Caco-2 (cell line): ENCODE data around the gene MGLL. TPM values are rescaled to one million over a fixed set of nuclear protein-coding genes. Genes with fewer than 3 reads are reported as not detected.

Experiments used
- BruUV-seq: library from RNA; stranded (reverse); fragments of 400-500 nt; replicated peaks from 2 replicates; lab custom pipeline; 2021; lab: Mats Ljungman, UMichigan
- CTCF ChIA-PET: fragments of 300-600 bp; sonication (Branson Sonifier 250); formaldehyde crosslinking; loops from one replicate; lab custom pipeline; 2022; ENCODE audit warnings: antibody characterized with exemption; lab: Charles Lee
- POLR2A ChIA-PET: fragments of 300-600 bp; sonication (Branson Sonifier 250); formaldehyde crosslinking; loops from one replicate; lab custom pipeline; 2022; ENCODE audit warnings: antibody characterized with exemption; lab: Charles Lee
- DNase-seq, 2 experiments: peaks; one replicate each; pipeline versions ENCODE4 v3.0.0 to v3.0.0-alpha.2; 2020 to 2022
- H3K27me3 ChIP-seq: replicated peaks from 2 replicates; pipeline ENCODE4 v1.6.0; 2011; ENCODE audit warnings: low read length; ENCODE audit not compliant: control insufficient read depth, insufficient read depth
- H3K36me3 ChIP-seq: 2 replicates; pipeline ENCODE4 v1.5.1; 2011; ENCODE audit warnings: low read length; ENCODE audit not compliant: control insufficient read depth, insufficient read depth
- H3K4me1 ChIP-seq: fragments of 250-450 bp; sonication (Bioruptor Pico); 2 replicates; pipeline ENCODE4 v1.5.1; 2020; ENCODE audit warnings: mild to moderate bottlenecking
- H3K4me3 ChIP-seq: 2 replicates; pipeline ENCODE4 v1.5.1; 2011; ENCODE audit warnings: low read depth, mild to moderate bottlenecking, control low read depth, low read length
- H3K9me3 ChIP-seq: fragments of 250-450 bp; sonication (Bioruptor Pico); 2 replicates; pipeline ENCODE4 v1.5.1; 2020; ENCODE audit warnings: mild to moderate bottlenecking, moderate library complexity
- H3K27ac Mint-ChIP-seq: one replicate; pipeline ENCODE4 v1.8.0; 2022; ENCODE audit warnings: mixed read lengths; ENCODE audit not compliant: unreplicated experiment
- H3K27me3 Mint-ChIP-seq: one replicate; pipeline ENCODE4 v1.8.0; 2022; ENCODE audit warnings: mixed read lengths; ENCODE audit not compliant: insufficient read depth, unreplicated experiment
- H3K36me3 Mint-ChIP-seq: one replicate; pipeline ENCODE4 v1.8.0; 2022; ENCODE audit warnings: mild to moderate bottlenecking, mixed read lengths; ENCODE audit not compliant: insufficient read depth, unreplicated experiment
- H3K4me1 Mint-ChIP-seq: one replicate; pipeline ENCODE4 v1.8.0; 2022; ENCODE audit warnings: low read depth, mixed read lengths; ENCODE audit not compliant: unreplicated experiment
- H3K4me3 Mint-ChIP-seq: one replicate; pipeline ENCODE4 v1.8.0; 2022; ENCODE audit warnings: mild to moderate bottlenecking, moderate library complexity, mixed read lengths; ENCODE audit not compliant: unreplicated experiment
- H3K9me3 Mint-ChIP-seq: one replicate; pipeline ENCODE4 v1.8.0; 2022; ENCODE audit warnings: mixed read lengths; ENCODE audit not compliant: unreplicated experiment
- intact Hi-C: fragments of 100-400 bp; cut with micrococcal nuclease; formaldehyde crosslinking; loops from one replicate; pipeline ENCODE4 v1.10.0; 2022; ENCODE audit not compliant: unreplicated experiment
- total RNA-seq: library from RNA; stranded (reverse); gene quantifications from 2 replicates; pipeline ENCODE4 v1.2.3, GENCODE V29; 2022
- TF ChIP-seq, protein P1 (sequence below), 2 experiments: fragments of 200-600 bp in 1 of 2; IDR thresholded peaks; 1 replicate in 1 of 2; 2 replicates in 1 of 2; pipeline versions ENCODE4 v1.5.1 to v1.8.0; 2011 to 2022; ENCODE audit warnings: antibody characterized with exemption in 1 of 2, control low read depth in 1 of 2, inconsistent platforms in 1 of 2, low read depth in 1 of 2, low read length in 1 of 2, mild to moderate bottlenecking in 1 of 2, moderate library complexity in 1 of 2; ENCODE audit not compliant: insufficient read depth in 1 of 2, severe bottlenecking in 1 of 2, unreplicated experiment in 1 of 2

The MGLL gene
- total RNA-seq, 1 experiment from 2014 or later, result 7.8 TPM

DNA sequence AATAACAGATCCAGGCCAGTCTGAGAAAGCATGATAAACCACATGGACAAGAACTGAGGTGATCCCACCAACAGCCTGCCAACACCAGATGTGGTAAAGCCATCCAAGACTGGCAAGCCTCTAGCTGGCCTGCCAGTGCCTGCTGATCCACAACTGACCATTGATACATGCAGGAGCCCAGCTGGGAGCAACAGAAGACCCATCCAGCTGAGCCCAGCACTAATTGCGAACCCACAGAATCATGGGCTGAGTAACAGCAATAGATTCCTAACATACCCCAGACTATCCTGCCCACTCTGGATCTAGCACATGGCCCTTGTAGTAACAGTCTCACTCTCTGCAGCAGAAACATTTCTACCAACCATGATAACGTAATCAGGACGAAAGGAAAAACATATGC lies 10.6 kb downstream of the MGLL start:
- TF ChIP-seq, protein P1, sequence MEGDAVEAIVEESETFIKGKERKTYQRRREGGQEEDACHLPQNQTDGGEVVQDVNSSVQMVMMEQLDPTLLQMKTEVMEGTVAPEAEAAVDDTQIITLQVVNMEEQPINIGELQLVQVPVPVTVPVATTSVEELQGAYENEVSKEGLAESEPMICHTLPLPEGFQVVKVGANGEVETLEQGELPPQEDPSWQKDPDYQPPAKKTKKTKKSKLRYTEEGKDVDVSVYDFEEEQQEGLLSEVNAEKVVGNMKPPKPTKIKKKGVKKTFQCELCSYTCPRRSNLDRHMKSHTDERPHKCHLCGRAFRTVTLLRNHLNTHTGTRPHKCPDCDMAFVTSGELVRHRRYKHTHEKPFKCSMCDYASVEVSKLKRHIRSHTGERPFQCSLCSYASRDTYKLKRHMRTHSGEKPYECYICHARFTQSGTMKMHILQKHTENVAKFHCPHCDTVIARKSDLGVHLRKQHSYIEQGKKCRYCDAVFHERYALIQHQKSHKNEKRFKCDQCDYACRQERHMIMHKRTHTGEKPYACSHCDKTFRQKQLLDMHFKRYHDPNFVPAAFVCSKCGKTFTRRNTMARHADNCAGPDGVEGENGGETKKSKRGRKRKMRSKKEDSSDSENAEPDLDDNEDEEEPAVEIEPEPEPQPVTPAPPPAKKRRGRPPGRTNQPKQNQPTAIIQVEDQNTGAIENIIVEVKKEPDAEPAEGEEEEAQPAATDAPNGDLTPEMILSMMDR (IDR thresholded peaks at IDR 0.05; ENCODE audit: insufficient read depth in 1 of 2, low read depth in 1 of 2, low read length in 1 of 2, severe bottlenecking in 1 of 2, unreplicated experiment in 1 of 2), result no peak

DNA sequence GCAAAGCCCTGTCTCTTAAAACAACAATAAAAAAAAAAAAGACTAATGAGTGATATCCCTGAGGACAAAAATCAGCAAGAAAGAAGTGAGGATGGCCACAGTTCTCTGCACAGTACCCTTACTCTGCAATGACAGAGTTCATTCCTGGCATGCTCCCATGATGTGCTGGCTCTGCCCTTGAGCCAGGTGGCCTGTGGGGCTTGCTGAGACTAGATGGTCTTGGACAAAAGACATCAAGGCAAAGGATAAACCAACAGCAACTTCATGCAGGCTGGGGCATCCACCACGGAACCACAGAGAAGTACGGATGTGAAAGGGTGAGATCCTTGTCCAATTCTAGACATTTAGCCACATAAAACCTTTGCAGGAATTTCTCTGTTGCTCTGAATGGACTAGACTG lies 12.7 kb downstream of the MGLL start:
- Mint-ChIP-seq H3K4me3 (no peak overlapping the region), H3K4me1 (no peaks in the 10 kb centered on the region), H3K27ac (no peak overlapping the region), H3K36me3 (no peaks in the 10 kb centered on the region), H3K9me3 (no peaks in the 10 kb centered on the region), H3K27me3 (no peaks in the 10 kb centered on the region)
- H3K4me3 ChIP-seq, result no peak overlapping the region
- H3K9me3 ChIP-seq, result no peaks in the 10 kb centered on the region
- no peak for DNase-seq
- no peaks in the 10 kb centered on the region for H3K36me3 ChIP-seq
- ChIA-PET POLR2A (no interaction called here), CTCF (no interaction called here)
- BruUV-seq, result no TSS peak
- peaks cover 11% of the 10 kb centered on the region for H3K4me1 ChIP-seq
- intact Hi-C loops, result no loop called here
- TF ChIP-seq, protein P1 (IDR thresholded peaks at IDR 0.05; ENCODE audit: insufficient read depth in 1 of 2, low read depth in 1 of 2, low read length in 1 of 2, severe bottlenecking in 1 of 2, unreplicated experiment in 1 of 2), result no peak
- no peaks in the 10 kb centered on the region for H3K27me3 ChIP-seq

More for the DNA sequence above, 10.6 kb downstream of the MGLL start:
- CTCF ChIA-PET, result no interaction called here
- Mint-ChIP-seq H3K4me1 (peaks cover 15% of the 10 kb centered on the region), H3K27ac (no peak overlapping the region), H3K36me3 (peaks cover 10% of the 10 kb centered on the region), H3K4me3 (no peak overlapping the region), H3K27me3 (no peaks in the 10 kb centered on the region), H3K9me3 (no peaks in the 10 kb centered on the region)
- no TSS peak for BruUV-seq
- POLR2A ChIA-PET, result no interaction called here
- no peak for DNase-seq
- Histone ChIP-seq H3K27me3 (no peaks in the 10 kb centered on the region), H3K9me3 (no peaks in the 10 kb centered on the region), H3K4me1 (peaks cover 32% of the 10 kb centered on the region), H3K4me3 (no peak overlapping the region), H3K36me3 (no peaks in the 10 kb centered on the region)
- intact Hi-C loops, result no loop called here

DNA sequence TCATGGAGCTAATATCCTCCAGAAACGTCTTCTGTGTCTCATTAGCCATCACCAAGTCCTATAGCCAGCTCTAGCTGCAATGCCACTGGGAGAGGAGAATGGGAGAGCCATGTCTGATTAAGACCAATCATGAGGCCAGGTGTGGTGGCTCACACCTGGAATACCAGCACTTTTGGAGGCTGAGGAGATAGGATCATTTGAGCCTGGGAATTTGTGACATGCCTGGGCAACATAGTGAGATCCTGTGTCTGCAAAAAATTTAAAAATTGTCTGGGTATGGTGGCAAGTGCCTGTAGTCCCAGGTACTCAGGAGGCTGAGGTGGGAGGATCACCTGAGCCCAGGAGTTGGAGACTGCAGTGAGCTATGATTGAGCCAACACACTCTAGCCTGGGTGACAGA lies 13.1 kb downstream of the MGLL start:
- POLR2A ChIA-PET, result no interaction called here
- Histone ChIP-seq H3K4me1 (peaks cover 7% of the 10 kb centered on the region), H3K36me3 (no peaks in the 10 kb centered on the region), H3K4me3 (no peak overlapping the region), H3K9me3 (no peaks in the 10 kb centered on the region), H3K27me3 (no peaks in the 10 kb centered on the region)
- no peak for DNase-seq
- intact Hi-C loops, result no loop called here
- H3K36me3 Mint-ChIP-seq, result no peaks in the 10 kb centered on the region
- no peak overlapping the region for H3K4me3 Mint-ChIP-seq
- TF ChIP-seq, protein P1 (IDR thresholded peaks at IDR 0.05; ENCODE audit: insufficient read depth in 1 of 2, low read depth in 1 of 2, low read length in 1 of 2, severe bottlenecking in 1 of 2, unreplicated experiment in 1 of 2), result no peak
- no TSS peak for BruUV-seq
- no peak overlapping the region for H3K27ac Mint-ChIP-seq
- no peaks in the 10 kb centered on the region for H3K4me1 Mint-ChIP-seq
- CTCF ChIA-PET, result no interaction called here
- no peaks in the 10 kb centered on the region for H3K9me3 Mint-ChIP-seq
- H3K27me3 Mint-ChIP-seq, result no peaks in the 10 kb centered on the region
